ENCODE results near the gene ARHGEF37.
A peak's percentile ranks its signal among the peaks of the same experiment; 100 is the strongest.

ARHGEF37 gene

DNA sequence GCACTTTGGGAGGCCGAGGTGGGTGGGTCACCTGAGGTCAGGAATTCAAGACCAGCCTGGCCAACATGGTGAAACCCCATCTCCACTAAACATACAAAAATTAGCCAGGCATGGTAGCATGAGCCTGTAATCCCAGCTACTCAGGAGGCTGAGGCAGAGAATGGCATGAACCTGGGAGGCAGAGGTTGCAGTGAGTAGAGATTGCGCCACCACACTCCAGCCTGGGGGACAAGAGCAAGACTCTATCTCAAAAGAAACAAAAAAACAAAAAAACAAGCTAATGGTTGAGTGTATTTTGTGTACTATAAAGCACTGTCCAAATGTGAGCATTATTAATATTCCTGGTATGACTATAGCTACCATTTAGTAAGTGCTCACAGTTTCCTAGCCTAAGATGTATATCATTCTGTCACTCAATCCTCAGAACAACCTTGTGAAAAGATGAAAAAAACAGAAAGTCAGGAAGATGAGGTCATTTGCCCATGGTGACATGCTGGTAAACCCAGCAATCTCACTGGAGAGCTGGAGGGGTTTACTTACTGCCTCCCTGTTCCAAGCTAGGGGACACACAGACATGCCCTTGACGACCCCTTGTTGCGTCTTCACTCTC is 27.7 kb downstream of the ARHGEF37 start:
- H3K4me1 ChIP-seq (ENCODE audit: control insufficient read depth, insufficient read depth, low read depth, low read length), result peaks cover 3% of the 10 kb centered on the region
- DNase-seq, result peak; percentile 40
- no peak overlapping the region for H3K9ac ChIP-seq (ENCODE audit: low read length)
- H3K4me2 ChIP-seq (ENCODE audit: low read length, poor library complexity, severe bottlenecking), result no peak overlapping the region
- H3K79me1 ChIP-seq (replicated peaks; ENCODE audit: low read length, poor library complexity, severe bottlenecking), result peaks cover 3% of the 10 kb centered on the region
- no peak overlapping the region for H4K91ac ChIP-seq (ENCODE audit: low read length)
- H2BK5ac ChIP-seq (ENCODE audit: low read depth, low read length, poor library complexity, severe bottlenecking), result no peak overlapping the region
- no peaks in the 10 kb centered on the region for H3K9me3 ChIP-seq (ENCODE audit: control insufficient read depth, low read length)
- no peak overlapping the region for H2BK120ac ChIP-seq (ENCODE audit: low read depth, low read length)
- H3K27ac ChIP-seq (ENCODE audit: low read length, poor library complexity, severe bottlenecking), result no peak overlapping the region
- no peak overlapping the region for H3K14ac ChIP-seq (ENCODE audit: low read length in 2 of 2)
- H3K36me3 ChIP-seq (ENCODE audit: control insufficient read depth in 1 of 2, insufficient read depth in 2 of 2, low read depth in 1 of 2, low read length in 2 of 2), result peaks cover 0 to 25% of the 10 kb centered on the region in 2 experiments
- no peak overlapping the region for H3K4ac ChIP-seq (ENCODE audit: low read depth in 1 of 2, low read length in 2 of 2)
- H2BK15ac ChIP-seq (ENCODE audit: low read depth, poor library complexity, severe bottlenecking), result no peak overlapping the region
- no peak overlapping the region for H4K8ac ChIP-seq (ENCODE audit: low read length)
- no peaks in the 10 kb centered on the region for H3K27me3 ChIP-seq (ENCODE audit: control insufficient read depth in 1 of 2, insufficient read depth in 1 of 2, low read length in 2 of 2)
- no peak overlapping the region for H2AK5ac ChIP-seq (ENCODE audit: low read length, severe bottlenecking)
- H3K18ac ChIP-seq (ENCODE audit: low read depth in 1 of 2, low read length in 2 of 2), result no peak overlapping the region
- no peak overlapping the region for H2BK12ac ChIP-seq (ENCODE audit: low read length in 2 of 2)
- H2AFZ ChIP-seq (ENCODE audit: low read depth, low read length), result no peak overlapping the region
- H3K4me3 ChIP-seq (ENCODE audit: insufficient read depth in 1 of 2, low read depth in 1 of 2, low read length in 2 of 2), result no peak overlapping the region
- 83% methylated on average over 3 of the region's 4 CpGs for WGBS
- no peak overlapping the region for H3K23ac ChIP-seq (ENCODE audit: low read length in 2 of 2)

DNA sequence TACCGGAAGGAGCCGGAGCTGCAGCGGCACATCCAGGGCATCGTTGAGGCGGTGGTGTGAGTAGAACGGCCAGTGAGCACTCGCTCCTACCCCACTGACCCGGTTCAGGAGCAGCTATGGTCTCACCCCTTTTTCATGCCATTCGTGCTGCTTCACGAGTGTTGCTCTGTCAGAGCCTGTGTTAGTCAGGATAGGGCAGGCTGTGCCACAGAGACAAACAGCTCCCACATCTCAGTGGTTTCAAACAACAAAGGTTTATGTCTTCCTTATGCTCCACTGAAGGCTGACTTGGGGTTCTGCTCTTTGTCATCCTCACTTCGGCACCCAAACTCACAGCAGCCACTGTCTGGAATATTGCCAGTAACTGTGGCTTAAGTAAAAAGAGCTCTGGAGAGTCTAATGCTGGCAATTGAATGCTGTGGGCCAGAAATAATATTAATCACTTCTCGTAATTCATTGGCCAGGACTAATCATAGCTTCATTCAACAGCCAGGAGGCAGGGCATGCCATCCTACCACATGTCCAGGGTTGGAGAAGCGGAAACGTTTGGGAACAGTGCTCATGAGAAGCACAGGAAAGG is 28.4 kb downstream of the ARHGEF37 start:
- H3K36me3 ChIP-seq (ENCODE audit: control insufficient read depth in 1 of 2, insufficient read depth in 2 of 2, low read depth in 1 of 2, low read length in 2 of 2), result peaks cover 0 to 29% of the 10 kb centered on the region in 2 experiments
- no peak overlapping the region for H2BK15ac ChIP-seq (ENCODE audit: low read depth, poor library complexity, severe bottlenecking)
- no peak overlapping the region for H3K27ac ChIP-seq (ENCODE audit: low read length, poor library complexity, severe bottlenecking)
- DNase-seq, result no peak
- no peak overlapping the region for H3K23ac ChIP-seq (ENCODE audit: low read length in 2 of 2)
- no peak overlapping the region for H3K18ac ChIP-seq (ENCODE audit: low read depth in 1 of 2, low read length in 2 of 2)
- H2BK5ac ChIP-seq (ENCODE audit: low read depth, low read length, poor library complexity, severe bottlenecking), result no peak overlapping the region
- H3K4me2 ChIP-seq (ENCODE audit: low read length, poor library complexity, severe bottlenecking), result no peak overlapping the region
- peaks cover 3% of the 10 kb centered on the region for H3K4me1 ChIP-seq (ENCODE audit: control insufficient read depth, insufficient read depth, low read depth, low read length)
- H2AK5ac ChIP-seq (ENCODE audit: low read length, severe bottlenecking), result no peak overlapping the region
- no peaks in the 10 kb centered on the region for H3K27me3 ChIP-seq (ENCODE audit: control insufficient read depth in 1 of 2, insufficient read depth in 1 of 2, low read length in 2 of 2)
- H2BK12ac ChIP-seq (ENCODE audit: low read length in 2 of 2), result peak overlapping the region in 1 of 2 experiments; percentile 7
- no peak overlapping the region for H4K8ac ChIP-seq (ENCODE audit: low read length)
- no peak overlapping the region for H3K9ac ChIP-seq (ENCODE audit: low read length)
- no peak overlapping the region for H3K4ac ChIP-seq (ENCODE audit: low read depth in 1 of 2, low read length in 2 of 2)
- no peak overlapping the region for H2BK120ac ChIP-seq (ENCODE audit: low read depth, low read length)
- no peak overlapping the region for H3K4me3 ChIP-seq (ENCODE audit: insufficient read depth in 1 of 2, low read depth in 1 of 2, low read length in 2 of 2)
- H3K9me3 ChIP-seq (ENCODE audit: control insufficient read depth, low read length), result no peaks in the 10 kb centered on the region
- H3K14ac ChIP-seq (ENCODE audit: low read length in 2 of 2), result no peak overlapping the region
- H3K79me1 ChIP-seq (replicated peaks; ENCODE audit: low read length, poor library complexity, severe bottlenecking), result peaks cover 2% of the 10 kb centered on the region
- no peak overlapping the region for H2AFZ ChIP-seq (ENCODE audit: low read depth, low read length)
- 98% methylated on average over 14 of the region's 14 CpGs for WGBS
- H4K91ac ChIP-seq (ENCODE audit: low read length), result no peak overlapping the region

DNA sequence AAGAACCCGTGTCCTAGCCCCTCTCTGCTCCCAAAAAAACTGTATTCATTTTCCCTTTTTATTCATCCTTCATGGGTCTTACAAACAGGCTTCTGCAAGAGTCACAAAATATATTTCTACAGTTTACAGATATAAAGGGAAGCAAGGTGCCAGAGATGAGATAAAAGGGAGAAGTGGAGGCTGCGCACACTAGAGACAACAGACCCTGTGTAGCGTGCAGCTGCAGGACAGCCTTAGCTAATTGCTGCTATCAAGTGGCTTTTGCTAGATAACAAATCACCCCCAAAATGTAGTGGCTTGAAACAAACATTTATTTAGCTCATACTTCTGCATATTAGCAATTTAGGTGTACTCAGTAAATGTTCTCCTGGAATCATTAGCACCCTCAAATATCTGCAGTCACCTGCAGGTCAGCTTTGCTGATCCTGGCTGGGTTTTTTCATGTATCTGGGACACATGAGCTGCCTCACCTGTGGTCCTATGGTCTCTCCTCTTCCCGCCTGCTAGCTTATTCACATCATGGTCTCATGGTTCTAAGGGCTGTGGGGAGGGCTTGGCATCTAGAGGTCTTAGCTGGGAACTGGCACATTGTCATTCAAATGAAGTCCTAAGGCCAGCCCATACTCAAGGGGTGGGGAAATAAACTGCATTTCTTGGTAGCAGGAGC is 29.4 kb downstream of the ARHGEF37 start:
- Histone ChIP-seq H2BK15ac (ENCODE audit: low read depth, poor library complexity, severe bottlenecking) (no peak overlapping the region), H3K23ac (ENCODE audit: low read length in 2 of 2) (no peak overlapping the region), H3K18ac (ENCODE audit: low read depth in 1 of 2, low read length in 2 of 2) (peak overlapping the region in 1 of 2 experiments; percentile 5), H3K36me3 (ENCODE audit: control insufficient read depth in 1 of 2, insufficient read depth in 2 of 2, low read depth in 1 of 2, low read length in 2 of 2) (peaks cover 0 to 30% of the 10 kb centered on the region in 2 experiments), H2BK5ac (ENCODE audit: low read depth, low read length, poor library complexity, severe bottlenecking) (no peak overlapping the region), H3K4me1 (ENCODE audit: control insufficient read depth, insufficient read depth, low read depth, low read length) (peaks cover 3% of the 10 kb centered on the region), H3K9me3 (ENCODE audit: control insufficient read depth, low read length) (no peaks in the 10 kb centered on the region), H3K27ac (ENCODE audit: low read length, poor library complexity, severe bottlenecking) (no peak overlapping the region), H3K4ac (ENCODE audit: low read depth in 1 of 2, low read length in 2 of 2) (no peak overlapping the region), H3K9ac (ENCODE audit: low read length) (no peak overlapping the region), H3K27me3 (ENCODE audit: control insufficient read depth in 1 of 2, insufficient read depth in 1 of 2, low read length in 2 of 2) (no peaks in the 10 kb centered on the region), H2AFZ (ENCODE audit: low read depth, low read length) (no peak overlapping the region), H3K14ac (ENCODE audit: low read length in 2 of 2) (no peak overlapping the region), H2BK120ac (ENCODE audit: low read depth, low read length) (no peak overlapping the region), H3K4me2 (ENCODE audit: low read length, poor library complexity, severe bottlenecking) (no peak overlapping the region), H4K91ac (ENCODE audit: low read length) (no peak overlapping the region), H3K4me3 (ENCODE audit: insufficient read depth in 1 of 2, low read depth in 1 of 2, low read length in 2 of 2) (no peak overlapping the region), H4K8ac (ENCODE audit: low read length) (no peak overlapping the region), H3K79me1 (replicated peaks; ENCODE audit: low read length, poor library complexity, severe bottlenecking) (peaks cover 2% of the 10 kb centered on the region), H2BK12ac (ENCODE audit: low read length in 2 of 2) (no peak overlapping the region), H2AK5ac (ENCODE audit: low read length, severe bottlenecking) (no peak overlapping the region)
- 93% methylated on average over 4 of the region's 4 CpGs for WGBS
- no peak for DNase-seq

DNA sequence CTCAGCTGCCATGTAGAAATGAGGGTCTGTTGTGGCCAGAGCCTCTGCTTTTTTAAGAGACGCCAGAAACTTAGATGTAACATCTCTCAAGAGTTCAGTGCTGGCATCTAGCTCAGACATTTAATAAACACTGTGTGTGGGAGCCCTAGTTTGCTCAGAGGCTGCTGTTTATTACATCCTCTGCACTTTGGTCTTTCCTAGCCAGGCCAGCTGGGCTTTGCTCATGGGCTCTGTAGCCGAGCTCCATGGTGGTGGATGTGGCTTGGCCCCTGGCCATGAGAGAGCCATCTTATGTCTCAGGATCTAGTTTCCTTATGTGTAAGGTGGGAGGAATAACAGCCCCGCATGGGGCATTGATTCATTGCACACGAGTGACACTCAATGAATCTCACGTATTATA is 30.0 kb downstream of the ARHGEF37 start:
- no peak overlapping the region for H4K91ac ChIP-seq (ENCODE audit: low read length)
- no peak overlapping the region for H2BK12ac ChIP-seq (ENCODE audit: low read length in 2 of 2)
- H3K14ac ChIP-seq (ENCODE audit: low read length in 2 of 2), result no peak overlapping the region
- peak; percentile 79 for DNase-seq
- H3K27me3 ChIP-seq (ENCODE audit: control insufficient read depth in 1 of 2, insufficient read depth in 1 of 2, low read length in 2 of 2), result no peaks in the 10 kb centered on the region
- no peak overlapping the region for H2AFZ ChIP-seq (ENCODE audit: low read depth, low read length)
- H2AK5ac ChIP-seq (ENCODE audit: low read length, severe bottlenecking), result no peak overlapping the region
- H2BK120ac ChIP-seq (ENCODE audit: low read depth, low read length), result no peak overlapping the region
- no peak overlapping the region for H3K4ac ChIP-seq (ENCODE audit: low read depth in 1 of 2, low read length in 2 of 2)
- WGBS, result 59% methylated on average over 5 of the region's 5 CpGs
- no peaks in the 10 kb centered on the region for H3K79me1 ChIP-seq (replicated peaks; ENCODE audit: low read length, poor library complexity, severe bottlenecking)
- no peak overlapping the region for H3K4me2 ChIP-seq (ENCODE audit: low read length, poor library complexity, severe bottlenecking)
- no peak overlapping the region for H4K8ac ChIP-seq (ENCODE audit: low read length)
- H3K18ac ChIP-seq (ENCODE audit: low read depth in 1 of 2, low read length in 2 of 2), result no peak overlapping the region
- H3K27ac ChIP-seq (ENCODE audit: low read length, poor library complexity, severe bottlenecking), result no peak overlapping the region
- peaks cover 0 to 31% of the 10 kb centered on the region in 2 experiments for H3K36me3 ChIP-seq (ENCODE audit: control insufficient read depth in 1 of 2, insufficient read depth in 2 of 2, low read depth in 1 of 2, low read length in 2 of 2)
- no peak overlapping the region for H2BK15ac ChIP-seq (ENCODE audit: low read depth, poor library complexity, severe bottlenecking)
- no peak overlapping the region for H3K23ac ChIP-seq (ENCODE audit: low read length in 2 of 2)
- H3K4me1 ChIP-seq (ENCODE audit: control insufficient read depth, insufficient read depth, low read depth, low read length), result peaks cover under 1% of the 10 kb centered on the region
- H2BK5ac ChIP-seq (ENCODE audit: low read depth, low read length, poor library complexity, severe bottlenecking), result no peak overlapping the region
- H3K4me3 ChIP-seq (ENCODE audit: insufficient read depth in 1 of 2, low read depth in 1 of 2, low read length in 2 of 2), result no peak overlapping the region
- no peak overlapping the region for H3K9ac ChIP-seq (ENCODE audit: low read length)
- no peaks in the 10 kb centered on the region for H3K9me3 ChIP-seq (ENCODE audit: control insufficient read depth, low read length)

Data from mesenchymal stem cell (in vitro differentiated cells and primary cell).